ENCODE measurements around the gene PDCD5. TPM values are rescaled to one million over a fixed set of nuclear protein-coding genes. Genes with fewer than 3 reads are reported as not detected.
"Not testable (repeated sequence)": the region's sequence is repeated elsewhere in the genome, so short reads cannot be mapped to it uniquely, and the experiment has no call there.

PDCD5 gene
- polyA plus RNA-seq, 1 of the 3 experiments (the other 2 are of a cell fraction): 188 TPM

GRCh38 chr19:32539240-32539916 is 41.6 kb upstream of the PDCD5 start:
- no peak overlapping the region for H3K4me3 ChIP-seq (ENCODE audit: low read depth in 2 of 2, low read length in 1 of 2)
- no peak overlapping the region for H3K27ac ChIP-seq (ENCODE audit: low read depth in 2 of 2, low read length in 1 of 2)
- TF ChIP-seq REST (IDR thresholded peaks at IDR 0.05; ENCODE audit: low read depth, low read length): 0 out of 2 replicates have a peak, but pooled peaks have one; percentile 15
- TF ChIP-seq YY1 (IDR thresholded peaks at IDR 0.05; ENCODE audit: low read depth): no peak
- TF ChIP-seq MAX (IDR thresholded peaks at IDR 0.05; ENCODE audit: low read depth): no peak
- H2AFZ ChIP-seq (ENCODE audit: low read depth): no peak overlapping the region
- H4K20me1 ChIP-seq (ENCODE audit: insufficient read depth): no peaks in the 10 kb centered on the region
- H3K9me2 ChIP-seq: no peaks in the 10 kb centered on the region
- no peaks in the 10 kb centered on the region for H3K9me3 ChIP-seq
- H3K9ac ChIP-seq: no peak overlapping the region
- H3K4me1 ChIP-seq (ENCODE audit: control insufficient read depth in 1 of 2, insufficient read depth in 2 of 2, low read depth in 1 of 2, low read length in 1 of 2): no peaks in the 10 kb centered on the region
- WGBS (ENCODE audit: low lambda C conversion rate): 41% methylated on average over 12 of the region's 12 CpGs
- no peaks in the 10 kb centered on the region; the same call in 1 of the 2 replicates for H3K27me3 ChIP-seq (ENCODE audit: insufficient read depth)
- POLR2A ChIA-PET: no interaction called here
- H3K36me3 ChIP-seq (replicated peaks in 1 of 2; ENCODE audit: control insufficient read depth in 1 of 2, insufficient read depth in 2 of 2, low read length in 1 of 2): no peaks in the 10 kb centered on the region
- CTCF ChIA-PET: interaction anchor here (1.0 kb wide), 1 partner anchor 12 kb away, joined by 3 read pairs; no protein-coding TSS in a partner anchor
- no peaks in the 10 kb centered on the region for H3F3A ChIP-seq (replicated peaks; ENCODE audit: insufficient read depth)
- no peak overlapping the region for H3K4me2 ChIP-seq
- no peak for DNase-seq
- no peaks in the 10 kb centered on the region for H3K79me2 ChIP-seq (ENCODE audit: insufficient read depth)

GRCh38 chr19:32540621-32541020 is 40.4 kb upstream of the PDCD5 start:
- Histone ChIP-seq H3K4me1 (ENCODE audit: control insufficient read depth in 1 of 2, insufficient read depth in 2 of 2, low read depth in 1 of 2, low read length in 1 of 2) (no peaks in the 10 kb centered on the region), H3K9me2 (no peaks in the 10 kb centered on the region), H4K20me1 (ENCODE audit: insufficient read depth) (no peaks in the 10 kb centered on the region), H3F3A (replicated peaks; ENCODE audit: insufficient read depth) (no peaks in the 10 kb centered on the region), H3K27me3 (ENCODE audit: insufficient read depth) (no peaks in the 10 kb centered on the region; the same call in 1 of the 2 replicates), H3K79me2 (ENCODE audit: insufficient read depth) (no peaks in the 10 kb centered on the region), H3K27ac (ENCODE audit: low read depth in 2 of 2, low read length in 1 of 2) (no peak overlapping the region), H3K9me3 (no peaks in the 10 kb centered on the region), H3K4me2 (no peak overlapping the region), H2AFZ (ENCODE audit: low read depth) (no peak overlapping the region), H3K4me3 (ENCODE audit: low read depth in 2 of 2, low read length in 1 of 2) (no peak overlapping the region), H3K36me3 (replicated peaks in 1 of 2; ENCODE audit: control insufficient read depth in 1 of 2, insufficient read depth in 2 of 2, low read length in 1 of 2) (no peaks in the 10 kb centered on the region), H3K9ac (no peak overlapping the region)
- ChIA-PET CTCF (no interaction called here), POLR2A (no interaction called here)
- DNase-seq: no peak
- 44% methylated on average over 3 of the region's 3 CpGs for WGBS (ENCODE audit: low lambda C conversion rate)
- TF ChIP-seq NRF1 (IDR thresholded peaks at IDR 0.05; ENCODE audit: low read depth, low read length): no peak

- H3K27me3 ChIP-seq (ENCODE audit: insufficient read depth); POLR2A ChIA-PET; H3K4me1 ChIP-seq (ENCODE audit: control insufficient read depth in 1 of 2, insufficient read depth in 2 of 2, low read depth in 1 of 2, low read length in 1 of 2); H3K27ac ChIP-seq (ENCODE audit: low read depth in 2 of 2, low read length in 1 of 2); H3K9me2 ChIP-seq; DNase-seq; CTCF ChIA-PET; H3K9me3 ChIP-seq; H4K20me1 ChIP-seq (ENCODE audit: insufficient read depth); H3K4me3 ChIP-seq (ENCODE audit: low read depth in 2 of 2, low read length in 1 of 2); H3K36me3 ChIP-seq (replicated peaks in 1 of 2; ENCODE audit: control insufficient read depth in 1 of 2, insufficient read depth in 2 of 2, low read length in 1 of 2); H2AFZ ChIP-seq (ENCODE audit: low read depth); H3K4me2 ChIP-seq; H3F3A ChIP-seq (replicated peaks; ENCODE audit: insufficient read depth); H3K9ac ChIP-seq; H3K79me2 ChIP-seq (ENCODE audit: insufficient read depth): not testable (repeated sequence)
- 78% methylated on average over 5 of the region's 5 CpGs for WGBS (ENCODE audit: low lambda C conversion rate)
Measured at GRCh38 chr19:32541376-32541775, 39.6 kb upstream of the PDCD5 start.
